ENCODE measurements around the gene P2RX4.
"Not testable (repeated sequence)": the region's sequence is repeated elsewhere in the genome, so short reads cannot be mapped to it uniquely, and the experiment has no call there.

P2RX4 gene

GRCh38 chr12:121188227-121188626 is 21.7 kb upstream of the P2RX4 start:
- no peak for DNase-seq (ENCODE audit: low spot score)

- DNase-seq (ENCODE audit: low spot score): no peak
Observed at GRCh38 chr12:121189131-121189530, 20.8 kb upstream of the P2RX4 start.

- no peak for DNase-seq (ENCODE audit: low spot score)
Observed at GRCh38 chr12:121189619-121190155, 20.2 kb upstream of the P2RX4 start.

- DNase-seq (ENCODE audit: low spot score): no peak
Observed at GRCh38 chr12:121190523-121191031, 19.4 kb upstream of the P2RX4 start.

- no peak for DNase-seq (ENCODE audit: low spot score)
Observed at GRCh38 chr12:121191151-121191550, 18.8 kb upstream of the P2RX4 start.

GRCh38 chr12:121196902-121197301 is 13.0 kb upstream of the P2RX4 start:
- no peak for DNase-seq (ENCODE audit: low spot score)

GRCh38 chr12:121198949-121199348 is 11.0 kb upstream of the P2RX4 start:
- DNase-seq (ENCODE audit: low spot score): no peak

- DNase-seq (ENCODE audit: low spot score): not testable (repeated sequence)
Observed at GRCh38 chr12:121201140-121201539, 8.8 kb upstream of the P2RX4 start.

- no peak for DNase-seq (ENCODE audit: low spot score)
Observed at GRCh38 chr12:121202407-121203355, 7.2 kb upstream of the P2RX4 start.

GRCh38 chr12:121203482-121203881 is 6.4 kb upstream of the P2RX4 start:
- no peak for DNase-seq (ENCODE audit: low spot score)

GRCh38 chr12:121205491-121205890 is 4.4 kb upstream of the P2RX4 start:
- DNase-seq (ENCODE audit: low spot score): no peak

- DNase-seq (ENCODE audit: low spot score): not testable (repeated sequence)
Observed at GRCh38 chr12:121208571-121208970, 1.4 kb upstream of the P2RX4 start.

GRCh38 chr12:121209221-121209620 is 708 bp upstream of the P2RX4 start:
- DNase-seq (ENCODE audit: low spot score): no peak

GRCh38 chr12:121212875-121213274 is 2.9 kb downstream of the P2RX4 start:
- DNase-seq (ENCODE audit: low spot score): no peak

GRCh38 chr12:121214166-121214777 is 4.3 kb downstream of the P2RX4 start:
- no peak for DNase-seq (ENCODE audit: low spot score)

- DNase-seq (ENCODE audit: low spot score): no peak
Observed at GRCh38 chr12:121214855-121215745, 5.2 kb downstream of the P2RX4 start.

GRCh38 chr12:121216102-121216501 is 6.2 kb downstream of the P2RX4 start:
- no peak for DNase-seq (ENCODE audit: low spot score)

GRCh38 chr12:121217063-121217462 is 7.1 kb downstream of the P2RX4 start:
- no peak for DNase-seq (ENCODE audit: low spot score)

- DNase-seq (ENCODE audit: low spot score): no peak
Observed at GRCh38 chr12:121217761-121218160, 7.8 kb downstream of the P2RX4 start.

- no peak for DNase-seq (ENCODE audit: low spot score)
Observed at GRCh38 chr12:121218588-121219352, 8.8 kb downstream of the P2RX4 start.

GRCh38 chr12:121219353-121219986 is 9.5 kb downstream of the P2RX4 start:
- no peak for DNase-seq (ENCODE audit: low spot score)
